HCT116 (cell line): ENCODE measurements around the gene SP3. TPM values are rescaled to one million over a fixed set of nuclear protein-coding genes. Genes with fewer than 3 reads are reported as not detected.

Experiments
- ATAC-seq: fragments of 200-7000 bp; cut with Tn5 transposase; 2 replicates; pipeline ENCODE4 v1.9.1; 2020; ENCODE audit warnings: mild to moderate bottlenecking, moderate library complexity
- BruUV-seq: library from RNA; stranded (reverse); fragments of 400-500 nt; replicated peaks from 2 replicates; lab custom pipeline; 2021; lab: Mats Ljungman, UMichigan
- CTCF ChIA-PET: fragments of 300-600 bp; sonication (Branson Sonifier 250); formaldehyde crosslinking; loops from one replicate; lab custom pipeline; 2021; ENCODE audit warnings: antibody characterized with exemption; lab: Charles Lee
- POLR2A ChIA-PET: fragments of 300-600, 350-600 bp; sonication (Branson Sonifier 250); formaldehyde crosslinking; loops from one replicate; lab custom pipeline; 2021; ENCODE audit warnings: antibody characterized with exemption; lab: Charles Lee
- RAD21 ChIA-PET, 2 experiments: fragments of 300-600 bp; sonication (Branson Sonifier 250); formaldehyde crosslinking; loops; one replicate each; lab custom pipeline; 2023; ENCODE audit warnings: low total read pairs in 2 of 2; ENCODE audit not compliant: uncharacterized antibody in 2 of 2, unreplicated experiment in 2 of 2, low non-redundant PET in 1 of 2; lab: Charles Lee
- DNase-seq: peaks from one replicate; pipeline ENCODE4 v3.0.0-alpha.2; 2010; ENCODE audit warnings: low read depth, low spot score
- H2AFZ ChIP-seq: fragments of 200-600 bp; shearing (Covaris generic), sonication (generic); 2 replicates; pipeline ENCODE4 v1.6.1; 2017; ENCODE audit warnings: low read depth, mixed run types, mixed read lengths, antibody characterized with exemption, low read length; ENCODE audit not compliant: poor library complexity, severe bottlenecking
- H3K27ac ChIP-seq: 2 replicates; pipeline ENCODE4 v1.5.1; 2012; ENCODE audit warnings: low read depth, low read length
- H3K27me3 ChIP-seq: fragments of 200-600 bp; sonication (generic); 2 replicates; pipeline ENCODE4 v1.6.1; 2016; ENCODE audit warnings: mixed run types, low read length, mixed read lengths; ENCODE audit not compliant: insufficient read depth
- H3K36me3 ChIP-seq, 2 experiments: fragments of 200-500 bp in 1 of 2; fragments of 200-600 bp in 1 of 2; sonication (Bioruptor generic) in 1 of 2; sonication (generic) in 1 of 2; 2 replicates each; pipeline versions ENCODE4 v1.5.1 to v1.6.1; 2014 to 2016; ENCODE audit warnings: low read length in 2 of 2, inconsistent platforms in 1 of 2, mixed read lengths in 1 of 2, mixed run types in 1 of 2; ENCODE audit not compliant: insufficient read depth in 2 of 2, control insufficient read depth in 1 of 2
- H3K4me1 ChIP-seq, 2 experiments: fragments of 200-600 bp in 1 of 2; sonication (generic) in 1 of 2; 2 replicates each; pipeline versions ENCODE4 v1.5.1 to v1.6.1; 2012 to 2017; ENCODE audit warnings: low read length in 2 of 2, inconsistent platforms in 1 of 2, mild to moderate bottlenecking in 1 of 2, mixed read lengths in 1 of 2, mixed run types in 1 of 2, moderate library complexity in 1 of 2; ENCODE audit not compliant: insufficient read depth in 2 of 2, control insufficient read depth in 1 of 2
- H3K4me2 ChIP-seq: fragments of 200-600 bp; sonication (generic); 2 replicates; pipeline ENCODE4 v1.6.1; 2017; ENCODE audit warnings: mixed run types, low read length, mixed read lengths
- H3K4me3 ChIP-seq, 2 experiments: fragments of 200-600 bp in 1 of 2; sonication (generic) in 1 of 2; replicated peaks in 1 of 2; 2 replicates each; pipeline ENCODE4 v1.5.1; 2011 to 2016; ENCODE audit warnings: low read length in 2 of 2, control low read depth in 1 of 2, low read depth in 1 of 2, mild to moderate bottlenecking in 1 of 2, mixed read lengths in 1 of 2, mixed run types in 1 of 2
- H3K79me2 ChIP-seq: fragments of 200-600 bp; sonication (generic); 2 replicates; pipeline ENCODE4 v1.6.1; 2017; ENCODE audit warnings: mild to moderate bottlenecking, mixed run types, low read length, moderate library complexity, mixed read lengths; ENCODE audit not compliant: insufficient read depth
- H3K9ac ChIP-seq: fragments of 200-600 bp; sonication (generic); 2 replicates; pipeline ENCODE4 v1.6.1; 2016; ENCODE audit warnings: low read length, mixed read lengths
- H3K9me2 ChIP-seq: fragments of 200-600 bp; sonication (generic), shearing (Covaris generic); 2 replicates; pipeline ENCODE4 v1.6.1; 2017; ENCODE audit warnings: mixed run types, mild to moderate bottlenecking, moderate library complexity; ENCODE audit not compliant: insufficient read depth
- H3K9me3 ChIP-seq, 2 experiments: fragments of 200-500 bp in 1 of 2; fragments of 200-600 bp in 1 of 2; sonication (Bioruptor generic) in 1 of 2; sonication (generic) in 1 of 2; 2 replicates each; pipeline ENCODE4 v1.6.1; 2014 to 2017; ENCODE audit warnings: low read length in 2 of 2, mixed read lengths in 2 of 2, inconsistent platforms in 1 of 2, low read depth in 1 of 2, mild to moderate bottlenecking in 1 of 2, mixed run types in 1 of 2, moderate library complexity in 1 of 2; ENCODE audit not compliant: control insufficient read depth in 1 of 2, insufficient read depth in 1 of 2
- H4K20me1 ChIP-seq: fragments of 200-600 bp; sonication (generic), shearing (Covaris generic); 2 replicates; pipeline ENCODE4 v1.6.1; 2017; ENCODE audit warnings: mixed run types, mild to moderate bottlenecking, moderate library complexity; ENCODE audit not compliant: insufficient read depth
- CBX3 ChIP-seq: IDR thresholded peaks from 2 replicates; pipeline ENCODE4 v1.6.1; 2012; ENCODE audit warnings: low read depth
- ELF1 ChIP-seq: IDR thresholded peaks from 2 replicates; pipeline ENCODE4 v1.6.1; 2012; ENCODE audit warnings: low read depth, borderline replicate concordance
- EZH2phosphoT487 ChIP-seq: fragments of 200-600 bp; IDR thresholded peaks from 2 replicates; pipeline ENCODE4 v1.6.1; 2018; ENCODE audit warnings: antibody characterized with exemption, borderline replicate concordance
- FOSL1 ChIP-seq: IDR thresholded peaks from 2 replicates; pipeline ENCODE4 v1.6.1; 2012; ENCODE audit warnings: low read depth
- MAX ChIP-seq: IDR thresholded peaks from 2 replicates; pipeline ENCODE4 v1.6.1; 2012
- POLR2A ChIP-seq: IDR thresholded peaks from 2 replicates; pipeline ENCODE4 v1.7.0; 2011; ENCODE audit warnings: borderline replicate concordance; ENCODE audit not compliant: insufficient read depth, insufficient read length; ENCODE audit errors: extremely low read depth
- POLR2AphosphoS5 ChIP-seq: IDR thresholded peaks from 2 replicates; pipeline ENCODE4 v1.6.1; 2011; ENCODE audit warnings: mild to moderate bottlenecking, low read depth, low read length, moderate library complexity
- RAD21 ChIP-seq: IDR thresholded peaks from 2 replicates; pipeline ENCODE4 v1.6.1; 2012; ENCODE audit warnings: low read depth, mild to moderate bottlenecking
- REST ChIP-seq: IDR thresholded peaks from 2 replicates; pipeline ENCODE4 v1.6.1; 2012; ENCODE audit warnings: low read depth
- SIN3A ChIP-seq: IDR thresholded peaks from 2 replicates; pipeline ENCODE4 v1.6.1; 2012; ENCODE audit warnings: low read depth
- SRF ChIP-seq: IDR thresholded peaks from 2 replicates; pipeline ENCODE4 v1.6.1; 2012; ENCODE audit warnings: low read depth
- TCF7L2 ChIP-seq: IDR thresholded peaks from 2 replicates; pipeline ENCODE4 v1.7.0; 2011; ENCODE audit warnings: borderline replicate concordance, inconsistent platforms; ENCODE audit not compliant: insufficient read depth, insufficient read length; ENCODE audit errors: extremely low read depth
- YY1 ChIP-seq: IDR thresholded peaks from 2 replicates; pipeline ENCODE4 v1.6.1; 2011; ENCODE audit warnings: low read length, low read depth, moderate library complexity, mild to moderate bottlenecking; ENCODE audit not compliant: insufficient replicate concordance; ENCODE audit errors: extremely low read depth
- ZBTB33 ChIP-seq: IDR thresholded peaks from 2 replicates; pipeline ENCODE4 v1.6.1; 2011; ENCODE audit warnings: mild to moderate bottlenecking, low read length, moderate library complexity; ENCODE audit not compliant: insufficient replicate concordance; ENCODE audit errors: extremely low read depth
- ZFX ChIP-seq: fragments of 450-650 bp; IDR thresholded peaks from 2 replicates; pipeline ENCODE4 v1.6.1; 2017
- ZNF274 ChIP-seq: fragments of 200-500 bp; sonication (Bioruptor generic); IDR thresholded peaks from 2 replicates; pipeline ENCODE4 v1.6.1; 2014; ENCODE audit warnings: mild to moderate bottlenecking, low read depth, low read length, inconsistent platforms
- intact Hi-C: fragments of 100-400 bp; cut with micrococcal nuclease; formaldehyde crosslinking; loops from 2 replicates; pipeline ENCODE4 v1.10.0; 2022
- total RNA-seq: library from RNA; stranded (reverse); gene quantifications from one replicate; pipeline ENCODE4 v1.2.1, GENCODE V29; 2021; ENCODE audit not compliant: unreplicated experiment

The SP3 gene
- total RNA-seq, 1 experiment from 2014 or later, result 98.0 TPM

GRCh38 chr2:174012347-174013314, 47.5 kb upstream of the SP3 start:
- no peak for ATAC-seq
- Histone ChIP-seq H3K27me3 (no peaks in the 10 kb centered on the region), H2AFZ (no peak overlapping the region), H3K79me2 (no peaks in the 10 kb centered on the region), H3K4me1 (no peaks in the 10 kb centered on the region), H3K4me3 (no peak overlapping the region), H3K27ac (no peak overlapping the region), H3K9me3 (no peaks in the 10 kb centered on the region), H3K9me2 (no peaks in the 10 kb centered on the region), H3K9ac (no peak overlapping the region), H3K4me2 (no peak overlapping the region), H3K36me3 (no peaks in the 10 kb centered on the region), H4K20me1 (no peaks in the 10 kb centered on the region)
- BruUV-seq, result no TSS peak
- intact Hi-C loops, result no loop called here
- ChIA-PET RAD21 (no interaction called here), POLR2A (no interaction called here), CTCF (no interaction called here)
- no peak for TF ChIP-seq ZBTB33
- TF ChIP-seq YY1, result no peak
- TF ChIP-seq TCF7L2, result no peak
- no peak for TF ChIP-seq POLR2A
- TF ChIP-seq ZFX, result no peak
- TF ChIP-seq POLR2AphosphoS5, result no peak
- TF ChIP-seq SRF, result no peak
- TF ChIP-seq SIN3A, result no peak
- TF ChIP-seq FOSL1, result no peak
- TF ChIP-seq RAD21, result no peak
- no peak for TF ChIP-seq ZNF274
- no peak for TF ChIP-seq EZH2phosphoT487
- no peak for TF ChIP-seq CBX3
- no peak for TF ChIP-seq ELF1
- TF ChIP-seq REST, result no peak
- TF ChIP-seq MAX, result no peak
- no peak for DNase-seq
